ENCODE data around the gene CIC.

DNA sequence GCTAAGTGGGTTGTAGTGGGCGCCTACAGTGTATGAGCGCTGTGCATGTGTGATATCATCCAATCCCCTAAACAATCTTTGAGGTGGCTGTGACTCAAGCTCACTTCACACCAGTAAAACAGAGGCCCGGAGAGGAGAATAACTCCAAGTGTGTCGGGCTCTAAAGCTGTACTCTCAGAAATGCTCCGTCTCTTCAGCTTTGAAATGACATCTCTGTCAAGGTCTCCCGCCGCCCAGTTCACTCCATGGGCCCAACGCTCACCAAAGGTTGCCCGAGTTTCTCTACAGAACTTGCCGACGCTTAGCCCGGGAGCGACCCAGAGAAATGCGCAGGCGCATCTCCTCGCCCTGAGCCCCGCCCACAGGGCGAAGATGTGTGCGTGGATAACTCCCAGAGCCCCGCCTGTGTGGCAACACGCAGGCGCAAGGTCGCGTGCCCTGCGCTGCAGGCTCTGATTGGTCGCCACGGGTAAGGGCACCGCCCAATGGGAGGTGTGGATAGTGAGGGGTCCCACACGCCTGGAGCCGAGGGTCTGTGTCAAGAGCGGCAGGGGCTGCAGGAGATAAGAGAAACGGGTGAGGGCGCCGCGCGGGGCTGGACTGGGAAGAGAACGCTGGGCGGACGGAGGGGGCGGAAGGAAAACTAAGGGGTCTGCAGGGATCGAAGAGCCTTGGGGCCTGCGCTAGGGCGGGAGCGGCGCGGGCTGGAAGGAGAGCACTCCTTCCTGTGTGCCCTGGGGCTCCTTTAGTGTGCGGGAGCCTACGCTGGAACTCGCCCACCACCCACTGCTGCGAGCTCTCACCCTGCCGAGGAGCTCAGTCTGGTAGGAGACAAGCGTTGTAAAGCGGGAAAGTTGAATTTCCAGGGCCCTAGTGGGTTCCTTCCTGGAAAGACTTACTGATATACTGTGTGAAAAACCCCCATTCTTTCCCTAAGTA, 49.0 kb upstream of the CIC start, which contains the start of gene ZNF526:
- TF ChIP-seq, protein P1, sequence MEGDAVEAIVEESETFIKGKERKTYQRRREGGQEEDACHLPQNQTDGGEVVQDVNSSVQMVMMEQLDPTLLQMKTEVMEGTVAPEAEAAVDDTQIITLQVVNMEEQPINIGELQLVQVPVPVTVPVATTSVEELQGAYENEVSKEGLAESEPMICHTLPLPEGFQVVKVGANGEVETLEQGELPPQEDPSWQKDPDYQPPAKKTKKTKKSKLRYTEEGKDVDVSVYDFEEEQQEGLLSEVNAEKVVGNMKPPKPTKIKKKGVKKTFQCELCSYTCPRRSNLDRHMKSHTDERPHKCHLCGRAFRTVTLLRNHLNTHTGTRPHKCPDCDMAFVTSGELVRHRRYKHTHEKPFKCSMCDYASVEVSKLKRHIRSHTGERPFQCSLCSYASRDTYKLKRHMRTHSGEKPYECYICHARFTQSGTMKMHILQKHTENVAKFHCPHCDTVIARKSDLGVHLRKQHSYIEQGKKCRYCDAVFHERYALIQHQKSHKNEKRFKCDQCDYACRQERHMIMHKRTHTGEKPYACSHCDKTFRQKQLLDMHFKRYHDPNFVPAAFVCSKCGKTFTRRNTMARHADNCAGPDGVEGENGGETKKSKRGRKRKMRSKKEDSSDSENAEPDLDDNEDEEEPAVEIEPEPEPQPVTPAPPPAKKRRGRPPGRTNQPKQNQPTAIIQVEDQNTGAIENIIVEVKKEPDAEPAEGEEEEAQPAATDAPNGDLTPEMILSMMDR (IDR thresholded peaks at IDR 0.05) = no peak
- TF ChIP-seq ZFX (IDR thresholded peaks at IDR 0.05; ENCODE audit: borderline replicate concordance) = no peak
